Breast epithelium (tissue), 3 donors: ENCODE results near the gene BAZ2B.

Experiments used
- POLR2A ChIP-seq: fragments of 450-650 bp; IDR thresholded peaks from one replicate; pipeline ENCODE4 v1.6.1; 2016; ENCODE audit warnings: antibody characterized with exemption, mild to moderate bottlenecking, moderate library complexity
- TF ChIP-seq, protein P1 (sequence below), 3 donors: fragments of 450-650 bp; IDR thresholded peaks; one replicate each; pipeline ENCODE4 v1.5.1; 2016 to 2017; ENCODE audit warnings: antibody characterized with exemption in 3 of 3, mild to moderate bottlenecking in 3 of 3, moderate library complexity in 3 of 3

DNA sequence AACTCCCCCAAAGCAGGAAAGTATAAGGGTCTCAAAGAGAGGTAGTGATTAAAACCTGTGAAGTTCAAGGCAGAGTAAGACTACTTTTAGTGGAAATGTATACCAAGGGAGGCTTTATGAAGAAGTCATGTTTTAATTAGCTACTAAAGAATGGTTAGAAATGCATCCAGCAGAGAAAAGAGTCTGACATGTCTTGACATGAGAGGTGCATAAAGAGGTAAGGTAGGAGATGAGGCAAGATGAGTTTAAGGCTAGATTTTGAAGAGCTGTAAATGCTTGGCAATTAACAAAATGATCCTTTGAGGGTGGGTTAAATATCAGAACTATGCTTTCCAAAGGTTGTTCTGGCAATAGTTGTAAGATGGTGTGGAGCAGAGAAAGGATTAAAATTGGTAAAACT is 241.1 kb downstream of the BAZ2B start:
- TF ChIP-seq, protein P1, sequence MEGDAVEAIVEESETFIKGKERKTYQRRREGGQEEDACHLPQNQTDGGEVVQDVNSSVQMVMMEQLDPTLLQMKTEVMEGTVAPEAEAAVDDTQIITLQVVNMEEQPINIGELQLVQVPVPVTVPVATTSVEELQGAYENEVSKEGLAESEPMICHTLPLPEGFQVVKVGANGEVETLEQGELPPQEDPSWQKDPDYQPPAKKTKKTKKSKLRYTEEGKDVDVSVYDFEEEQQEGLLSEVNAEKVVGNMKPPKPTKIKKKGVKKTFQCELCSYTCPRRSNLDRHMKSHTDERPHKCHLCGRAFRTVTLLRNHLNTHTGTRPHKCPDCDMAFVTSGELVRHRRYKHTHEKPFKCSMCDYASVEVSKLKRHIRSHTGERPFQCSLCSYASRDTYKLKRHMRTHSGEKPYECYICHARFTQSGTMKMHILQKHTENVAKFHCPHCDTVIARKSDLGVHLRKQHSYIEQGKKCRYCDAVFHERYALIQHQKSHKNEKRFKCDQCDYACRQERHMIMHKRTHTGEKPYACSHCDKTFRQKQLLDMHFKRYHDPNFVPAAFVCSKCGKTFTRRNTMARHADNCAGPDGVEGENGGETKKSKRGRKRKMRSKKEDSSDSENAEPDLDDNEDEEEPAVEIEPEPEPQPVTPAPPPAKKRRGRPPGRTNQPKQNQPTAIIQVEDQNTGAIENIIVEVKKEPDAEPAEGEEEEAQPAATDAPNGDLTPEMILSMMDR (IDR thresholded peaks at IDR 0.05): no peak
- TF ChIP-seq POLR2A: no peak
